K562 (cell line): ENCODE data around the gene SLC5A11. TPM values are rescaled to one million over a fixed set of nuclear protein-coding genes. Genes with fewer than 3 reads are reported as not detected.

Experiments
- ATAC-seq: fragments of 200-7000 bp; cut with Tn5 transposase; 3 replicates; pipeline ENCODE4 v1.9.1; 2020; ENCODE audit warnings: moderate library complexity
- BruUV-seq: library from RNA; stranded (reverse); fragments of 400-500 nt; replicated peaks from 2 replicates; lab custom pipeline; 2021; lab: Mats Ljungman, UMichigan
- CTCF ChIA-PET: fragments of 300-600 bp; formaldehyde crosslinking; extraction: SDS; loops from one replicate; lab custom pipeline; 2021; ENCODE audit warnings: low intra/inter-chr PET ratio; lab: Yijun Ruan, JAX
- POLR2A ChIA-PET: fragments of 300-600, 350-650 bp; sonication (Branson Sonifier 250); formaldehyde crosslinking; extraction: SDS; loops from one replicate; lab custom pipeline; 2021; ENCODE audit warnings: antibody characterized with exemption, inconsistent platforms; lab: Yijun Ruan, JAX
- DNase-seq, 4 experiments: peaks; one replicate each; pipeline versions ENCODE4 v3.0.0 to v3.0.0-alpha.2; 2011 to 2018; ENCODE audit warnings: low spot score in 3 of 4, mixed read lengths in 3 of 4; ENCODE audit errors: extremely low read depth in 1 of 4
- FAIRE-seq: peaks from 2 replicates; lab custom pipeline; 2011; peaks lifted over from hg19 to GRCh38; lab: Jason Lieb, UNC
- H2AFZ ChIP-seq: 2 replicates; pipeline ENCODE4 v1.6.0; 2011; ENCODE audit warnings: low read depth, low read length, control low read depth, inconsistent platforms
- H3K27ac ChIP-seq: fragments of 200-600 bp; 3 replicates; pipeline ENCODE4 v1.8.0; 2011; ENCODE audit warnings: low read depth, mild to moderate bottlenecking, control low read depth, inconsistent platforms, low read length, moderate library complexity, mixed read lengths; ENCODE audit errors: extremely low read depth
- H3K27me3 ChIP-seq, 2 experiments: fragments of 300-600 bp in 1 of 2; 2 replicates in 1 of 2; 3 replicates in 1 of 2; pipeline versions ENCODE4 v1.6.0 to v1.8.0; 2011; ENCODE audit warnings: inconsistent platforms in 2 of 2, low read length in 2 of 2, mild to moderate bottlenecking in 1 of 2, mixed read lengths in 1 of 2, moderate library complexity in 1 of 2; ENCODE audit not compliant: control insufficient read depth in 2 of 2, insufficient read depth in 2 of 2
- H3K36me3 ChIP-seq: fragments of 300-600 bp; 3 replicates; pipeline ENCODE4 v1.8.0; 2011; ENCODE audit warnings: mild to moderate bottlenecking, low read length, inconsistent platforms; ENCODE audit not compliant: control insufficient read depth, insufficient read depth
- H3K4me1 ChIP-seq, 2 experiments: fragments of 200-600 bp in 1 of 2; replicated peaks in 1 of 2; 2 replicates in 1 of 2; 3 replicates in 1 of 2; pipeline versions ENCODE4 v1.5.1 to v1.8.0; 2011; ENCODE audit warnings: inconsistent platforms in 2 of 2, low read length in 2 of 2, mild to moderate bottlenecking in 1 of 2, mixed read lengths in 1 of 2, moderate library complexity in 1 of 2; ENCODE audit not compliant: control insufficient read depth in 2 of 2, insufficient read depth in 2 of 2
- H3K4me2 ChIP-seq: 2 replicates; pipeline ENCODE4 v1.6.1; 2011; ENCODE audit warnings: low read length, control low read depth, inconsistent platforms, mixed read lengths; ENCODE audit not compliant: insufficient read depth
- H3K4me3 ChIP-seq: fragments of 200-600 bp; sonication (generic), shearing (Covaris generic); 2 replicates; pipeline ENCODE4 v1.5.1; 2016; ENCODE audit warnings: control low read depth, inconsistent platforms
- H3K79me2 ChIP-seq: fragments of 200-600 bp; 3 replicates; pipeline ENCODE4 v1.8.0; 2011; ENCODE audit warnings: low read length, inconsistent platforms; ENCODE audit not compliant: control insufficient read depth, insufficient read depth
- H3K9ac ChIP-seq, 2 experiments: 2 replicates each; pipeline versions ENCODE4 v1.6.0 to v1.6.1; 2011; ENCODE audit warnings: low read depth in 2 of 2, low read length in 2 of 2, control low read depth in 1 of 2, inconsistent platforms in 1 of 2, mild to moderate bottlenecking in 1 of 2, mixed read lengths in 1 of 2; ENCODE audit not compliant: insufficient read depth in 1 of 2
- H3K9me1 ChIP-seq: one replicate; pipeline ENCODE4 v1.6.0; 2011; ENCODE audit warnings: inconsistent platforms, mild to moderate bottlenecking, low read length, moderate library complexity; ENCODE audit not compliant: control insufficient read depth, insufficient read depth
- H3K9me3 ChIP-seq: replicated peaks from 2 replicates; pipeline ENCODE4 v1.5.1; 2011; ENCODE audit warnings: low read depth, low read length, inconsistent platforms; ENCODE audit not compliant: control insufficient read depth, insufficient read depth
- H4K20me1 ChIP-seq: replicated peaks from 2 replicates; pipeline ENCODE4 v1.6.1; 2011; ENCODE audit warnings: low read length, inconsistent platforms, mixed read lengths; ENCODE audit not compliant: control insufficient read depth, insufficient read depth
- ADNP ChIP-seq: fragments of 200-800 bp; sonication (Bioruptor generic); IDR thresholded peaks from 2 replicates; pipeline ENCODE4 v1.6.1; 2016; ENCODE audit warnings: missing genetic modification characterization, missing compliant biosample characterization
- ATF2 ChIP-seq: sonication (generic); formaldehyde crosslinking; IDR thresholded peaks from 2 replicates; pipeline ENCODE4 v1.8.1; 2022; ENCODE audit warnings: missing genetic modification reagents
- E2F1 ChIP-seq: sonication (generic); formaldehyde crosslinking; IDR thresholded peaks from 2 replicates; pipeline ENCODE4 v1.8.1; 2023; ENCODE audit warnings: mild to moderate bottlenecking, missing genetic modification reagents, moderate library complexity
- FOSL1 ChIP-seq: fragments of 200-800 bp; sonication (Bioruptor generic); conservative IDR thresholded peaks from 2 replicates; pipeline ENCODE4 v1.6.1; 2016; ENCODE audit warnings: missing genetic modification characterization, missing compliant biosample characterization
- KDM1A ChIP-seq, 2 experiments: fragments of 450-650 bp; IDR thresholded peaks; 2 replicates each; pipeline ENCODE4 v1.6.1; 2016; ENCODE audit warnings: mild to moderate bottlenecking in 2 of 2
- L3MBTL2 ChIP-seq: fragments of 450-650 bp; IDR thresholded peaks from 2 replicates; pipeline ENCODE4 v1.6.1; 2016; ENCODE audit warnings: mild to moderate bottlenecking, moderate library complexity
- MXI1 ChIP-seq: IDR thresholded peaks from 2 replicates; pipeline ENCODE4 v1.6.1; 2011; ENCODE audit warnings: low read depth, mild to moderate bottlenecking, improper control_type of control experiment, low read length
- POLR2AphosphoS5 ChIP-seq: IDR thresholded peaks from 2 replicates; pipeline ENCODE4 v1.6.1; 2011; ENCODE audit warnings: mild to moderate bottlenecking, low read depth, low read length, moderate library complexity; ENCODE audit not compliant: control insufficient read depth, insufficient read depth
- PTBP1 ChIP-seq: fragments of 200-400 bp; formaldehyde crosslinking; IDR thresholded peaks from 2 replicates; pipeline ENCODE4 v1.6.1; 2017; ENCODE audit warnings: low read depth, low read length
- RBM25 ChIP-seq: fragments of 200-400 bp; formaldehyde crosslinking; IDR thresholded peaks from 2 replicates; pipeline ENCODE4 v1.6.1; 2018; ENCODE audit warnings: low read length, low read depth, moderate library complexity; ENCODE audit not compliant: severe bottlenecking
- RCOR1 ChIP-seq, 2 experiments: IDR thresholded peaks; 2 replicates each; pipeline ENCODE4 v1.6.1; 2012; ENCODE audit warnings: low read depth in 2 of 2, low read length in 2 of 2, borderline replicate concordance in 1 of 2, improper control_type of control experiment in 1 of 2
- STAT5B ChIP-seq: fragments of 250-450 bp; sonication (Bioruptor Pico); IDR thresholded peaks from 2 replicates; pipeline ENCODE4 v1.8.0; 2021; ENCODE audit warnings: mild to moderate bottlenecking, inconsistent platforms
- TGIF2 ChIP-seq: sonication (generic); formaldehyde crosslinking; IDR thresholded peaks from 2 replicates; pipeline ENCODE4 v1.8.1; 2022; ENCODE audit warnings: mild to moderate bottlenecking, missing genetic modification reagents, moderate library complexity
- WGBS: fragments of 100-300 bp; shearing (Covaris generic); methylation state at CpG from one replicate; pipeline ENCODE4 v1.1.6; 2016; ENCODE audit warnings: low coverage, mixed read lengths; ENCODE audit not compliant: insufficient coverage; ENCODE audit errors: missing lambda C conversion rate; 5-methylcytosine and 5-hydroxymethylcytosine counted together
- in situ Hi-C: fragments of 300-500 bp; cut with MboI; formaldehyde crosslinking; loops from 4 replicates; pipeline ENCODE4 v1.15.0; 2018; ENCODE audit warnings: inconsistent platforms, mixed read lengths
- intact Hi-C: fragments of 100-400 bp; cut with micrococcal nuclease; formaldehyde crosslinking; loops from 2 replicates; pipeline ENCODE4 v1.14.2; 2022
- polyA plus RNA-seq, 8 experiments: library from polyadenylated mRNA; depleted of rRNA in 4 of 8; stranded (reverse) in 5 of 8; unstranded in 3 of 8; fragments of >200 nt; fragmentation: Nextera tagmentation in 2 of 8; fragmentation: Illumina TruSeq in 1 of 8; extraction: Ambion mirVana in 2 of 8; extraction: Trizol in 1 of 8; gene quantifications; 2 replicates each; pipeline versions ENCODE4 v1.2.1 to v1.2.3, GENCODE V29; 2011 to 2014; ENCODE audit warnings: inconsistent platforms in 1 of 8, missing spikeins in 1 of 8
- total RNA-seq, 7 experiments: library from RNA; depleted of rRNA in 6 of 7; stranded (reverse); fragments of >200 nt in 6 of 7; fragmentation: Illumina TruSeq in 2 of 7; extraction: Trizol in 2 of 7; gene quantifications; 2 replicates each; pipeline versions ENCODE4 v1.2.1 to v1.2.3, GENCODE V29; 2011 to 2021; ENCODE audit warnings: low replicate concordance in 1 of 7
- TF ChIP-seq, protein P1 (sequence below): fragments of 450-650 bp; IDR thresholded peaks from 2 replicates; pipeline ENCODE4 v1.6.1; 2018; ENCODE audit not compliant: partially characterized antibody

The SLC5A11 gene
- total and polyA plus RNA-seq, 9 of the 15 experiments (the other 6 are each of a cell fraction or from before 2014, with no cell fraction given): 0.04 to 0.25 (median 0.11) TPM; not detected in 3

- TF ChIP-seq ADNP (tag): no peak
- TF ChIP-seq, all 486 proteins: peak for 0
Observed at GRCh38 chr16:24852281-24852721, 6.5 kb downstream of the SLC5A11 start (continued).

- POLR2A ChIA-PET: interaction anchor here (0.6 kb wide), 1 partner anchor 797 kb away, joined by 3 read pairs; no protein-coding TSS in a partner anchor
- H3K4me2 ChIP-seq: no peak overlapping the region
- TF ChIP-seq RBM25: peak; percentile 76
- TF ChIP-seq ATF2 (CRISPR knock-in tag): no peak
- 0 out of 4 replicates have a peak, but pooled peaks of 1 of the 2 experiments have one; percentile 22 for TF ChIP-seq KDM1A (IDR thresholded peaks at IDR 0.05)
- no peak for TF ChIP-seq TGIF2 (CRISPR knock-in tag)
- TF ChIP-seq, protein P1, sequence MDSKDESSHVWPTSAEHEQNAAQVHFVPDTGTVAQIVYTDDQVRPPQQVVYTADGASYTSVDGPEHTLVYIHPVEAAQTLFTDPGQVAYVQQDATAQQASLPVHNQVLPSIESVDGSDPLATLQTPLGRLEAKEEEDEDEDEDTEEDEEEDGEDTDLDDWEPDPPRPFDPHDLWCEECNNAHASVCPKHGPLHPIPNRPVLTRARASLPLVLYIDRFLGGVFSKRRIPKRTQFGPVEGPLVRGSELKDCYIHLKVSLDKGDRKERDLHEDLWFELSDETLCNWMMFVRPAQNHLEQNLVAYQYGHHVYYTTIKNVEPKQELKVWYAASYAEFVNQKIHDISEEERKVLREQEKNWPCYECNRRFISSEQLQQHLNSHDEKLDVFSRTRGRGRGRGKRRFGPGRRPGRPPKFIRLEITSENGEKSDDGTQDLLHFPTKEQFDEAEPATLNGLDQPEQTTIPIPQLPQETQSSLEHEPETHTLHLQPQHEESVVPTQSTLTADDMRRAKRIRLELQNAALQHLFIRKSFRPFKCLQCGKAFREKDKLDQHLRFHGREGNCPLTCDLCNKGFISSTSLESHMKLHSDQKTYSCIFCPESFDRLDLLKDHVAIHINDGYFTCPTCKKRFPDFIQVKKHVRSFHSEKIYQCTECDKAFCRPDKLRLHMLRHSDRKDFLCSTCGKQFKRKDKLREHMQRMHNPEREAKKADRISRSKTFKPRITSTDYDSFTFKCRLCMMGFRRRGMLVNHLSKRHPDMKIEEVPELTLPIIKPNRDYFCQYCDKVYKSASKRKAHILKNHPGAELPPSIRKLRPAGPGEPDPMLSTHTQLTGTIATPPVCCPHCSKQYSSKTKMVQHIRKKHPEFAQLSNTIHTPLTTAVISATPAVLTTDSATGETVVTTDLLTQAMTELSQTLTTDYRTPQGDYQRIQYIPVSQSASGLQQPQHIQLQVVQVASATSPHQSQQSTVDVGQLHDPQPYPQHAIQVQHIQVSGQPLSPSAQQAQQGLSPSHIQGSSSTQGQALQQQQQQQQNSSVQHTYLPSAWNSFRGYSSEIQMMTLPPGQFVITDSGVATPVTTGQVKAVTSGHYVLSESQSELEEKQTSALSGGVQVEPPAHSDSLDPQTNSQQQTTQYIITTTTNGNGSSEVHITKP: no peak
- no peak for TF ChIP-seq L3MBTL2
- TF ChIP-seq ADNP (tag): peak; percentile 45; the same call in 1 of the 2 replicates
- TF ChIP-seq RCOR1 (IDR thresholded peaks at IDR 0.05; ENCODE audit: borderline replicate concordance in 1 of 2, low read depth in 2 of 2, low read length in 2 of 2): peak in 1 of 2 experiments; percentile 30; a peak in 1 of 4 replicates
- no peak for TF ChIP-seq POLR2AphosphoS5
- no peak for TF ChIP-seq FOSL1 (tag)
- no peak for TF ChIP-seq E2F1
- 0 out of 2 replicates have a peak, but pooled peaks have one; percentile 18 for TF ChIP-seq PTBP1
- TF ChIP-seq MXI1: no peak
- TF ChIP-seq STAT5B (CRISPR knock-in tag): no peak
Observed at GRCh38 chr16:24853169-24853824, 7.5 kb downstream of the SLC5A11 start.

More at GRCh38 chr16:24853169-24853824, 7.5 kb downstream of the SLC5A11 start:
- Histone ChIP-seq H2AFZ (no peak overlapping the region), H3K9ac (no peak overlapping the region), H3K79me2 (no peaks in the 10 kb centered on the region), H3K4me1 (peaks cover 4 to 5% of the 10 kb centered on the region in 2 experiments; a peak in 3 of 5 replicates), H3K27ac (no peak overlapping the region), H3K9me3 (no peaks in the 10 kb centered on the region), H4K20me1 (no peaks in the 10 kb centered on the region), H3K4me3 (no peak overlapping the region), H3K27me3 (no peaks in the 10 kb centered on the region), H3K9me1 (no peaks in the 10 kb centered on the region), H3K36me3 (no peaks in the 10 kb centered on the region)
- no peak for DNase-seq
- CTCF ChIA-PET: no interaction called here
- ATAC-seq: no peak
- 39% methylated on average over 8 of the region's 8 CpGs for WGBS
- in situ Hi-C loops: no loop called here
- intact Hi-C loops: no loop called here
- no TSS peak for BruUV-seq
- FAIRE-seq: no peak
